GM10248 (cell line): Measurements from ENCODE around the gene NEK6.

Experiments used
- CTCF ChIA-PET: fragments of 300-600 bp; sonication (Branson Sonifier 250); formaldehyde crosslinking; extraction: SDS; loops from one replicate; lab custom pipeline; 2021; ENCODE audit warnings: antibody characterized with exemption; lab: Yijun Ruan, JAX
- POLR2A ChIA-PET: fragments of 350-650 bp; sonication (Branson Sonifier 250); formaldehyde crosslinking; extraction: SDS; loops from one replicate; lab custom pipeline; 2020; ENCODE audit warnings: antibody characterized with exemption; lab: Yijun Ruan, JAX
- DNase-seq: peaks from one replicate; pipeline ENCODE4 v3.0.0; 2012; ENCODE audit errors: extremely low spot score
- TF ChIP-seq, protein P1 (sequence below): IDR thresholded peaks from 2 replicates; pipeline ENCODE4 v1.5.1; 2012; ENCODE audit warnings: mild to moderate bottlenecking, low read depth; ENCODE audit errors: extremely low read depth, missing control alignments, control extremely low read depth

Gene NEK6

DNA sequence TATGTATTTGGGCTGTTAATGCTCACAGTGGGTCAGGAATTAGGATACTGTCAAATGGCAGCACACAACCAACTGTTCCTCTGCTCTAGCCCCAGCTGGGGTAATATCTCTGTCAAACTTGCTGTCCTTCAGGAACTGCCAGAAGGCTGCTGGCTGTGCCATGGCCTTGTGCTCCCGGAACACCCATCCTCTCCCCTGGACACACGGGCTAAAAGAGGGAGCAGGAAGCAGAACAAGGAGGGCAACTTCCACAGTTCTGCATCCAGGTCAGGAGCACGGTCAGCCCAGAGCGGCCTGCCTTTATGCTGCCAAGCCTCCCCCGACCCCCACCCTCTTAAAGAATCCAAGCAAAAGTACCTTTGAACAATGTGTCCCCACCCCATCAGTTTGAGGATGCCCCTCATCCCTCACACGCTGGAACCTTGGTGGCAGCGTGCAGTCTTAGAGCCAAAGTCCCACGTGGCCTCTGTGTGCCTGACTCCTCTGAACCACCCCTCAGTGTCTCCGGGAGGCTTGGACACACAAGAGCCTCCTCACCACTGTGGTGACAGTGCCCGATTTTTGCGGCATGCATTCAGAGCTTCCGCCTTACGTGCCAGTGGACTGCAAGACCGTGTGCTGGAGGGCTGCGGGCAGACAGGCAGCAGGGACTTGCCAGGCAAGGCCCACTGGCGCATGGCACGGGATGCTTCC is 96.7 kb downstream of the NEK6 start:
- TF ChIP-seq, protein P1, sequence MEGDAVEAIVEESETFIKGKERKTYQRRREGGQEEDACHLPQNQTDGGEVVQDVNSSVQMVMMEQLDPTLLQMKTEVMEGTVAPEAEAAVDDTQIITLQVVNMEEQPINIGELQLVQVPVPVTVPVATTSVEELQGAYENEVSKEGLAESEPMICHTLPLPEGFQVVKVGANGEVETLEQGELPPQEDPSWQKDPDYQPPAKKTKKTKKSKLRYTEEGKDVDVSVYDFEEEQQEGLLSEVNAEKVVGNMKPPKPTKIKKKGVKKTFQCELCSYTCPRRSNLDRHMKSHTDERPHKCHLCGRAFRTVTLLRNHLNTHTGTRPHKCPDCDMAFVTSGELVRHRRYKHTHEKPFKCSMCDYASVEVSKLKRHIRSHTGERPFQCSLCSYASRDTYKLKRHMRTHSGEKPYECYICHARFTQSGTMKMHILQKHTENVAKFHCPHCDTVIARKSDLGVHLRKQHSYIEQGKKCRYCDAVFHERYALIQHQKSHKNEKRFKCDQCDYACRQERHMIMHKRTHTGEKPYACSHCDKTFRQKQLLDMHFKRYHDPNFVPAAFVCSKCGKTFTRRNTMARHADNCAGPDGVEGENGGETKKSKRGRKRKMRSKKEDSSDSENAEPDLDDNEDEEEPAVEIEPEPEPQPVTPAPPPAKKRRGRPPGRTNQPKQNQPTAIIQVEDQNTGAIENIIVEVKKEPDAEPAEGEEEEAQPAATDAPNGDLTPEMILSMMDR: no peak
- peak; percentile 11 for DNase-seq
- CTCF ChIA-PET: no interaction called here
- POLR2A ChIA-PET: no interaction called here

DNA sequence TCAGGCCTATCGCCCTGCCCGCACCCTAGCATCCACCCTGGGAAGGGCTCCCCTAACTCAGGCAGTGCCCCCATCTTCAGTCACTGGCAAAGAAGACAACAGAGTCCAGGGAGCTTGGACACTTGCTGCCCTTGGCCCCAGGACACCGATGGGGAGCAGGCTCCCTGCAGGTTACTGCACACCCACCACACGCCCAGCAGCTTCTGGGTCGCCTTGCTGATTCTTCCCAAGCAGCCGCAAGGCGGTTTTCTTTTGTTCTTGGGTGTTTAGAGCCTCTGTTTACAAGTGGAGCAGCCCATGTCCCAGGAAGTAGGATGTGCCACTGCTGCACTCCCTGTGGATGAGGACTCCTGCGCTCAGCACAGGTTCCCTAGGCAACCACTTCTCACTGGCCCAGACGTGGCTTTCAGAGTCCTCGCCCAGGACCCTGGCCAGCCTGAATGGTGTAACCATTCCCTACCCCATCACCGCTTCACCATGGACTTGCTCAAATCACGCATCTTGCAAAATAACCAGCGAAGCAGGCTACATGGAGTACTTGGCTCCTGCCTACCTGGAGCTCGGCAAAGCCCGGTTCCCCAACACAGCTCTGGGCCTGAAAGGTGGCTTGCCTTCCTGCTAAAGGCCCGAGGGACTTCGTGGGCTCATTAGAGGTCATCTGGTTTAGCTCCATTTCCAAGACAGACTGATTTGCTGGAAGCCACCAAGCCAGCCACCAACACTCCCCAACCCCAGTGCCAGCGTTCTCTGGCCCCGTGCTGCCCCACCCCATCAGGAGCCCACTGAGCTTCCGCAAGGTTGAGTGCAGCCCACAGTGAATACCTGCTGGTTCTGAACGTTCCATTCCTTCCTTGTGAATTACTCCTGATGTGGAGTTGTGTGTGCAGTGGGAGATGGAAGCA is 97.5 kb downstream of the NEK6 start:
- TF ChIP-seq, protein P1: no peak
- ChIA-PET CTCF (interaction anchor here (1.2 to 1.5 kb wide), 3 partner anchors 8 to 228 kb away, joined by 3 read pairs; no protein-coding TSS in a partner anchor), POLR2A (no interaction called here)
- DNase-seq: peak; percentile 8

DNA sequence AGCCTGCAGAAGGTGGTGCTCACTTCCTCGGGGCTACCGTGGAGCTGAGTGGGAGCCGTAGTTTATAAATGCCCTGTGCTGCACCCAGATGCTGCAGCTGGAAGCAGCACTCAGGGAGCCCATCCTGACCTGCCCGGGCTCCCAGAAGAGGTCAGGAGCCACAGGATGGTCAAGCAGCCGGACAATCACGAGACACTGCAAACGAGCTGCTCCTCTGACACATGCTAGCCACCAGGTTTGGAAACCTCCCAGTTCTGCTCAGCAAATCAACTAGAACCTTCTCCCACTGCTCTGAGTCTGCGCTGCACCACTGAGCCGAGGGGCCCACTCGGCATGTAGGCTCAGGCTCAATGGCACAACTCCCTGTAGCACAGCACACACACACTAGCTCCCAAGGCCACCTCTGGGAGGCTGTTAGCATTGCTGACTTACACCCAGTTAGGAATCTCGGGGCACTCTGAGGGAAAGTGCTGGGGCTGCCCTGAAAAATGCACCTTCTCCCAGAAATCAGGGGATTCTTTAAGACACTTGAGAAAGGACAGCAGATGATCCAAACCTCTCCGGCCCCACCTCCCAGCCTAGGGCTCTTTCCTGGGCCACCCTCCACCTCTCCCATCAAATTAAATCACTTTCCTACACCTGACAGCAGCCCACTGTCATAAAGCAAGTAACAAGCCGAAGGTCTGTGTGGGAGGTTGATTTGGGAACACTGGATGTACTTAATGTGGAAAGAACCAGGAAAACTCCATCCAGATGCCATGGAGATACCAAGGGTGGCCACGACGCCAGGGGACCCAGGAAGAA is 98.4 kb downstream of the NEK6 start:
- TF ChIP-seq, protein P1: no peak
- ChIA-PET CTCF (interaction anchor here (1.2 to 1.5 kb wide), 3 partner anchors 9 to 229 kb away, joined by 3 read pairs; no protein-coding TSS in a partner anchor), POLR2A (no interaction called here)
- peak; percentile 6 for DNase-seq

DNA sequence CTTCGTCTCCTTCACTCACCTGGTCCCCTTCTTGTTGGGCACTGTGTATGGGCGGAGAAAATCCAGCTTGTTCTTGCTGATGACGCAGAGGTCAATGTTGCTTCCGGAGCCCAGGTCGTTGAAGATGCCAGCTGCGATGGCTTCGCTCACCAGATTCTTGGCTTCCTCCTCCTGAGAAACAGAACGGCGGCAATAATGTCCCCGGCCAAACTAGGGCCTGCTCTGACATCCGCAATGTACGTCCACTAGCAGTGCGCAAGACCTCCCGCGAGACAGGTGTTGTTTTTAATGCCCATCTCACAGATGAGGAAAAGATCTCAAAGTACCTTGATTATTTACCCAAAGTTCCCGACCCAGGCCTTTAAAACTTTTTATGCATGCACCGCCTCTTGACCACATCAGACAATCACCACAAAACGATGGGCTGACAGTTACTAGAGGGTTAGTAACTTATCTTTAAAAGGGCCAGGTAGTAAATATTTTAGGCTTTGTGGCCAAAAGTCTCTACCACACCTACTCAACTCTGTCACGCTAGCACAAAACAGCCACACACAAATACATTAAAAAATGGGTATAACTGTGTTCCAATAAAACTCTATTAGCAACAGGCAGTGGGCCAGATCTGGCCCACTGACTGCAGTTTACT is 99.1 kb downstream of the NEK6 start:
- ChIA-PET POLR2A (no interaction called here), CTCF (interaction anchor here (1.5 kb wide), 2 partner anchors 64 to 230 kb away, joined by 3 read pairs; no protein-coding TSS in a partner anchor)
- TF ChIP-seq, protein P1: no peak
- DNase-seq: no peak

DNA sequence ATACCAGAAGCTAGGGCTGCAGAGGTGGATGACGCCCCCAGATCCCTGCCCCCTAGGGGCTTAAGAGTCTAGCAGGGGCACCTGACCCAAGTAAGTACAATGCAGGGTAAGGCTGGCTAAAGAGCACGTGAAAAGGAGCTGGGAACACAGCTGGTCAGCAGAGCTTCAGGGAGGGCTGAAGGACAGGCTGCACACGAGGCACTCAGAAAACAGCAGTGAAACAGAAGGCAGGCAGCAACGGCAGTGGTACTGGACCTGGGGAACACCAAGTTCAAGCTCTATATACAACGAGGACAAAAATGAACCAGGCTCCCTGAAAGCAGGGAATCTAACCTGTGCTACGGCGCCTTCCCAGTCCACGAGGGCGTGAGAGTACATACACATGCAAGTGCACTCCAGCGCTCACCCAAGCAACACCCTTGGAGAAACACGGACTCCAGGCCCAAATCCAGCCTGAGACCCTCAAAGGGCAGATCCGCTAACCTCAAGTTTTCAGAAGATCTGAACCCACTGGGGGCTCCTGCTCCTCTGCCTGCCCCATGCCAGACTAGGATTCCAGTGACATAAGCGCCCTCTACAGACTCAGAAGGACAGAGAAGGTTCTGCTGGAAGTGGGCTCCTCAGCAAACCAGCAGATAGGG is 100.1 kb downstream of the NEK6 start:
- TF ChIP-seq, protein P1: no peak
- ChIA-PET CTCF (no interaction called here), POLR2A (no interaction called here)
- no peak for DNase-seq

DNA sequence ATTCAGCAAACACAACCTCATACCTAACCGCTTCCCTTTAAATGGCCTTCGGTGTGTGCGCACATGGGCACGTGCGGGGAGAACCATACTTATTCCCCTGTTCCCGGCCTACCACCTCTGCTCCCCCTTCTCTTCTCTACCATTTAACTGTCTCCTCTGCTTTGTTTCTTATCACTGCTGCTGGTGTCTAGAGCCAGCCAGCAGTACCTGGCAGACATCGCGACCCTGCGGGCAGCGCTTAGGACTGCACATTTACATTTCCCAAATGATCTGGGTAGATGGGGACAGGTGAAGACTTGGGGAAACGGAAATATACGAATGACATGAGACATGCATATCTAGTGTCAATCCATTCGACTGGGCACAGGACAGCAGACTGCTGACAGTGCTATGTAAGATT is 100.9 kb downstream of the NEK6 start:
- TF ChIP-seq, protein P1: no peak
- no peak for DNase-seq
- CTCF ChIA-PET: no interaction called here
- POLR2A ChIA-PET: no interaction called here
